Neural progenitor cell (in vitro differentiated cells): Measurements from ENCODE around the gene TKT.

Experiments
- CTCF ChIP-seq: fragments of 200-600 bp; sonication (generic); IDR thresholded peaks from 2 replicates; pipeline ENCODE4 v1.5.1; 2017; ENCODE audit warnings: antibody characterized with exemption, mild to moderate bottlenecking
- EZH2phosphoT487 ChIP-seq: fragments of 200-600 bp; sonication (generic); IDR thresholded peaks from 2 replicates; pipeline ENCODE4 v1.6.1; 2017; ENCODE audit warnings: antibody characterized with exemption

DNA sequence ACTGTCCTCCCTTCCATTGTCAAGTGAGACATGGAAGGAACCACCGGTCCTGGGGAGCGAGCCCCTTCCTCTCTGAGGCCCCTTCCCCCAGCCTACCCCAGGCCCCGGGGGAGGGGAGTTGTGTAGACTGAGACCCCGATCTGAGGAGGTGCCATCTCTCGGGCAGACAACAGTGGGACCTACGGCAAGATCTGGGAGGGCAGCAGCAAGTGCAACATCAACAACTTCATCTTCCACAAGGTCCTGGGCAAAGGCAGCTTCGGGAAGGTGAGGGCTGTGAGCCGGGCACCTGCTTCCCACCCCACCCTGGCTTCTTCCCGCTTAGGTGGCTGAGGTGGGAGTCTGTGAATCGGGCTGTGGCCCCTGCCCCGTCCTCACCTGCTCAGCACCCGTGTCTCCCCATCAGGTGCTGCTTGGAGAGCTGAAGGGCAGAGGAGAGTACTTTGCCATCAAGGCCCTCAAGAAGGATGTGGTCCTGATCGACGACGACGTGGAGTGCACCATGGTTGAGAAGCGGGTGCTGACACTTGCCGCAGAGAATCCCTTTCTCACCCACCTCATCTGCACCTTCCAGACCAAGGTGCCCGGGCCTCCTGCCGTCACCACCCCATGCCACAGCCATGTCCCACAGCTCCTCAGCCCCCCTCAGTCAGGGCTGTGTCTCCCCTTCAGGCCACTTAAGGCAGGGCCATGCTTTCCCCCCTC is 69.9 kb downstream of the TKT start:
- TF ChIP-seq CTCF (no peak), EZH2phosphoT487 (no peak)
